Right renal cortex interstitium (tissue), 3 donors: ENCODE results near the gene ATP6V0E1. TPM values are rescaled to one million over a fixed set of nuclear protein-coding genes. Genes with fewer than 3 reads are reported as not detected.
"Not testable (repeated sequence)": the region's sequence is repeated elsewhere in the genome, so short reads cannot be mapped to it uniquely, and the experiment has no call there.

ENCODE experiments used
- DNase-seq, 3 donors: peaks; one replicate each; pipeline ENCODE4 v3.0.0-alpha.2; 2013; ENCODE audit warnings: low read depth in 3 of 3, low spot score in 2 of 3
- polyA plus RNA-seq, 3 donors: library from polyadenylated mRNA; unstranded; fragments of 120-200 nt; gene quantifications; one replicate each; pipeline ENCODE4 v1.2.1, GENCODE V29; 2013; ENCODE audit not compliant: insufficient read length in 3 of 3

ATP6V0E1 gene
- polyA plus RNA-seq, 3 donors = 275 to 302 (median 285) TPM

- DNase-seq = no peak
These were observed 17.8 kb downstream of the ATP6V0E1 start for GRCh38 chr5:173001229-173001841.

GRCh38 chr5:173003360-173003759, 19.8 kb downstream of the ATP6V0E1 start:
- DNase-seq = no peak

- no peak for DNase-seq
These were observed 20.4 kb downstream of the ATP6V0E1 start for GRCh38 chr5:173004013-173004412.

- no peak for DNase-seq
These were observed 20.9 kb downstream of the ATP6V0E1 start for GRCh38 chr5:173004447-173004846.

- no peak for DNase-seq
These were observed 26.4 kb downstream of the ATP6V0E1 start for GRCh38 chr5:173010021-173010420.

GRCh38 chr5:173010547-173011464, 27.2 kb downstream of the ATP6V0E1 start:
- no peak for DNase-seq

GRCh38 chr5:173011566-173011965, 28.0 kb downstream of the ATP6V0E1 start:
- no peak for DNase-seq

GRCh38 chr5:173012882-173013281, 29.3 kb downstream of the ATP6V0E1 start:
- no peak for DNase-seq

GRCh38 chr5:173014671-173015070, 31.1 kb downstream of the ATP6V0E1 start:
- no peak for DNase-seq

- no peak for DNase-seq
These were observed 31.6 kb downstream of the ATP6V0E1 start for GRCh38 chr5:173015192-173015591.

- DNase-seq = no peak
These were observed 32.3 kb downstream of the ATP6V0E1 start for GRCh38 chr5:173015598-173016455.

- no peak for DNase-seq
These were observed 33.1 kb downstream of the ATP6V0E1 start for GRCh38 chr5:173016598-173017046.

GRCh38 chr5:173017087-173017486, 33.5 kb downstream of the ATP6V0E1 start:
- DNase-seq = not testable (repeated sequence)

GRCh38 chr5:173018358-173018757, 34.8 kb downstream of the ATP6V0E1 start:
- DNase-seq = no peak

GRCh38 chr5:173020154-173020581, 36.6 kb downstream of the ATP6V0E1 start:
- DNase-seq = no peak

GRCh38 chr5:173020643-173021042, 37.1 kb downstream of the ATP6V0E1 start:
- DNase-seq = no peak

GRCh38 chr5:173025651-173026050, 42.1 kb downstream of the ATP6V0E1 start:
- no peak for DNase-seq

GRCh38 chr5:173027905-173028304, 44.3 kb downstream of the ATP6V0E1 start:
- no peak for DNase-seq

GRCh38 chr5:173028811-173029327, 45.3 kb downstream of the ATP6V0E1 start:
- no peak for DNase-seq

- no peak for DNase-seq
These were observed 45.9 kb downstream of the ATP6V0E1 start for GRCh38 chr5:173029499-173029921.

- DNase-seq = not testable (repeated sequence)
These were observed 48.5 kb downstream of the ATP6V0E1 start for GRCh38 chr5:173032096-173032495.
